Fibroblast of mammary gland (primary cell): ENCODE results near the gene MYH10.

Experiments used
- DNase-seq: peaks from one replicate; pipeline ENCODE4 v3.0.0-alpha.2; 2010; ENCODE audit warnings: low read depth
- H3K4me3 ChIP-seq: 2 replicates; pipeline ENCODE4 v1.5.1; 2011; ENCODE audit warnings: low read depth, mild to moderate bottlenecking, low read length, moderate library complexity; ENCODE audit not compliant: control insufficient read depth
- CTCF ChIP-seq: conservative IDR thresholded peaks from 2 replicates; pipeline ENCODE4 v1.5.1; 2011; ENCODE audit warnings: low read depth, low read length, inconsistent platforms; ENCODE audit not compliant: control insufficient read depth, insufficient read depth

The MYH10 gene

DNA sequence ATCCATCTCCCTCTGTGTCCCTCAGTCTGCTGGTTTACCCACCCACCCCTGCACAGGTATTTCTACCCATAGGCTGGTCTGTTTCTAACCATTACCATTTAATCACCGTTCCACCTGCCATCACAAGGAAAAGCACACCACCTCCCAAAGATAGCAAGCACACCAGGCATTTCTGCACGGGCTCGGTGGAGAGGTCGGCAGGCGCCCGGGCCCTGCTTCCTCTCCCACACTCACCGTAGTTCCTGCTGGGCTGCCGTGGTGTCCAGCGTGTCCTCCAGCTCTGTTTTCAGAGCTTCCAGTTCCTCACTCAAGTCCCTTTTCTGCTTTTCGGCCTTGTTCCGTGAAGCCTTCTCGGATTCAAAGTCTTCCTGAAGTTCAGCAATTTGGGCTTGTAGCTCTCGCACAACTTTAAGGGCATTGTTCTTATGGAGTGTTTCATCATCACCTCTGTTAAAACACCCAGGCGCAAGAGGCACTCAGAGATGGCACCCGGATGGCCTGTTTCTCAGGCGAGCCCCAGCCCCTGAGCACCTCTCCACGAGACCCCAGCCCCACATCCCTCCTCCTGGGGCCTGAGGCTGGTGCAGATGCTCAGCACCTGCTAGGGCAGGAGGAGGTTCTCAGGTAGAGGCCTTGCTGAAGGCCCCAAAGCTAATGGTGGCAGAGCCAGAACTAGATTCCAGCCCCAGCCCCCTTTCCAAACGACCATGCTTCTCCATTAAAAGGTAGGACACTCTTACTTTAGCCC, 125.9 kb downstream of the MYH10 start:
- TF ChIP-seq CTCF = no peak
- DNase-seq = no peak

DNA sequence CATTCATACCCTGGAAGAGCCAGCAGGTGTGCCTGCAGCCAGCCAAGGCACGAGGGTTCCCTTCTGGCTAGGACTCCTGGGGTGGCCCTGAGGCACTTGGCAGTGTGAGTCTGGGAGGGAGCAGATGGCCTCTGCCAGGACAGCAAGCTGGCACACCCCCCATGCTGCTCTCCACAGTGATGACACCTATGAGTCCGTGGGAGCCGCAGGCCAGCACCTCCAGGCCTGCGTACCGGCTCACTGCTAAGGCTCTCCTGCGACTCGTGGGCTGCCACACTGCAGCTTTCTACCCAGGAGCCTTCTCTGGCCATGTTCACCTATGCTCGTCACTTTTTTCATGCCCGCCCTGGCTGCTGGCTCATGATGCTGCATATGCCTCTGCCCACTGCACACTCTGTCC, 126.7 kb downstream of the MYH10 start:
- H3K4me3 ChIP-seq = no peak overlapping the region
- DNase-seq = no peak
- no peak for TF ChIP-seq CTCF

More for the DNA sequence above, 125.9 kb downstream of the MYH10 start:
- no peak overlapping the region for H3K4me3 ChIP-seq

DNA sequence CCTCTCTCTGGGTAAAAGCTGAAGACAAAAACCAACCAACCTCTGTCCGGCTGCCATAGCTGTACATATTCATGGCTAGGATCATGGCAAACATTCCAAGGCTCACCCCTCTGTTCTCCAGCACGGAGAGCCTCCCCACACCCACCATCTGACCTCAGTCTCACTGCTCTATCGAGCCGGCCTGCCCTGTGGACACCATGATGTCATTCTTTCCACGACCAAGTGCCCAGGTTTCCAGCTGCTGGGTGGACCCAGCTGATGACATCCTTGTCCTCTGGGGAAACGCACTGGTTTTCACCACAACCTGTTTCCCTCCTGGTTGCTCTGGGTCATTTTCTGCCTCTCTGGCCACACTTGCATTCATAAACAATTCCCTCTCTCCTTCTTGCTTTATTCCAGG, 127.2 kb downstream of the MYH10 start:
- H3K4me3 ChIP-seq = no peak overlapping the region
- no peak for TF ChIP-seq CTCF
- DNase-seq = no peak

DNA sequence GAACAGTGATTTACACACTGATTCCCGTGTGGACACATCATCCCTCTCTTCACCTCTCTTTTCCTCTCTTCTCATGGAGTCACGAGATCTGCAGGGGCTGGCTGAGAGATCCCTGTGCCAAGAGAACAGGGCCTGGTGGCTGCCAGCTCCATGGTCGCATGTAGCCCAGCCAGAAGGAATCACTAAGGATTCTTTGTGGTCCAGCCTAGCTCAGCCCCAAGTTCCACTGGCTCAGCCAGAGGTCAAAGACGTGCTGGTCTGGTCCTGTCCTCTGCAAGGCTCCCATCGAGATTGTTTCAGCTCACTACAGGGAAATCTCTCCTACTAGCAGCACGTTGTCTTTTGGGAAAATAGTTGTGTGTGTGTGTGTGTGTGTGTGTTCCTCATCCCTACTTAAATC, 128.4 kb downstream of the MYH10 start:
- no peak for DNase-seq
- H3K4me3 ChIP-seq = no peak overlapping the region
- TF ChIP-seq CTCF = no peak

- DNase-seq = no peak
- no peak overlapping the region for H3K4me3 ChIP-seq
- no peak for TF ChIP-seq CTCF
These were observed 129.9 kb downstream of the MYH10 start for GRCh38 chr17:8500609-8501008.

DNA sequence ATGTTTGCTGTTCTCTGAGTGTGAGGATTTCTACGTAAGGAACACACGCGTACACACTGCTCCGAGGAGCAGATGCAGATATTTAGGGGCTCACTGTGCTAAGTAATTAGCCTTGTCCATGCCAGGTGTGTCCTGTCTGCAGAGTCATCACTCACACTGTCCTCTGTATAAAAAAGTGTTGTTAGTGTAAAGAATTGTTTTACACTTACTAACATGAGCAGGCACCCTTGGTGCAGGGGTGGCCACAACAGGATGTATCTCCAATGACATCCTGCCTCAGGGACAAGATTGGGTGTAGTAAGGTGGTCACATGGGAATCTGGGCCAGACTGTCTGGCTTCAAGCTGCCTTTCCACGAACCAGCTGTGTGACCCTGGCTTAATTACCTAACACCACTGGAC, 130.9 kb downstream of the MYH10 start:
- no peak overlapping the region for H3K4me3 ChIP-seq
- TF ChIP-seq CTCF = no peak
- DNase-seq = no peak
